HT-29 (cell line): ENCODE data around the gene NANS. TPM values are rescaled to one million over a fixed set of nuclear protein-coding genes. Genes with fewer than 3 reads are reported as not detected.
"Not testable (repeated sequence)": the region's sequence is repeated elsewhere in the genome, so short reads cannot be mapped to it uniquely, and the experiment has no call there.

Experiments used
- DNase-seq: peaks from one replicate; pipeline ENCODE4 v3.0.0-alpha.2; 2015; ENCODE audit warnings: low spot score
- total RNA-seq: library from RNA; depleted of rRNA; stranded (reverse); fragments of >200 nt; shearing (Covaris generic); gene quantifications from 2 replicates; pipeline ENCODE4 v1.2.3, GENCODE V29; 2014

NANS gene
- total RNA-seq, 1 experiment from 2014 or later: 122 TPM

DNA sequence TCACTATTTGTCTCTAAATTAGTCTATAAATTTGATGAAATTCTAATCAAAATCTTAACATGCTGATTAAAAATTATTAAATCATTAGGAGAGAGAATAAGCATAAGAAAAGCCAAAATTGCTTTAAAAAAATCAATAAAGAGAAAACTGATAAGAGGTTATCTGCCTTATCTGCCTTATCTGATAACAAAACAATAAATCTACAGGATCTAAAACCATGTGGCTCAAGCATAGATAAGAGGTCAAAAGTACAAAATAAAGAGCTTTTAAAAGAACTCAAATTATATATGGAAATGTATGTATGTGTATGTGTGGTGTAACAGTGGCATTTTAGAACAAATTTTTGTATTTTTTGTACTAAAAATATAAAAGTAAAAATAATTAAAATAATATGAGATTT lies 43.9 kb downstream of the NANS start:
- DNase-seq: no peak

DNA sequence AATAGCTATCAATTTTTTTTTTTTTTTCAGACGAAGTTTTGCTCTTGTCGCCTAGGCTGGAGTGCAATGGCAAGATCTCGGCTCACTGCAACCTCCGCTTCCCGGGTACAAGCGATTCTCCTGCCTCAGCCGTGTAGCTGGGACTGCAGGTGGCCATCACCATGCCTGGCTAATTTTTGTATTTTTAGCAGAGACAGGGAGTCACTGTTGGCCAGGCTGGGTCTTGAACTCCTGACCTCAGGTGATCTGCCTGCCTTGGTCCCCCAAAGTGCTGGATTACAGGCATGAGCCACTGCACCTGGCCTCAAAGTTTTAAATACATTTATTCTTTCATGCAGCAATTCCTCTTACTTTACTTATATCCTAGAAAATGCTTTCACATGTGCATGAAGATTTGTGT lies 44.9 kb downstream of the NANS start:
- DNase-seq: no peak

DNA sequence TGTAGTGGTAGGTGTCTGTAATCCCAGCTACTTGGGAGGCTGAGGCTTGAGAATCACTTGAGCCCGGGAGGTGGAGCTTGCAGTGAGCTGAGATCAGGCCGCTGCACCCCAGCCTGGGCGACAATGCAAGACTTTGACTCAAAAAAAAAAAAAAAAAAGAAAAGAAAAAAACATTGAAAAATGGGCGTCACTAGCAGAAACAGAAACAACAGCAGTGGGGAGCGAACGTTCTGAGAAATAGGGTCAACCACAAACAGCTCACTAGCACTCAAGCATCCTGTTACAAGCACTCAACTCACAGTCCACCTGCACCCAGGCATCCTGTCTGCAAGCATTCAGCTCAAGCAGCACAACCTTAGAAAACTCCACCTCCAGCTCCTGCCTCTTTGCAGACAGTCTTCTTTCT lies 45.3 kb downstream of the NANS start:
- DNase-seq: no peak

DNA sequence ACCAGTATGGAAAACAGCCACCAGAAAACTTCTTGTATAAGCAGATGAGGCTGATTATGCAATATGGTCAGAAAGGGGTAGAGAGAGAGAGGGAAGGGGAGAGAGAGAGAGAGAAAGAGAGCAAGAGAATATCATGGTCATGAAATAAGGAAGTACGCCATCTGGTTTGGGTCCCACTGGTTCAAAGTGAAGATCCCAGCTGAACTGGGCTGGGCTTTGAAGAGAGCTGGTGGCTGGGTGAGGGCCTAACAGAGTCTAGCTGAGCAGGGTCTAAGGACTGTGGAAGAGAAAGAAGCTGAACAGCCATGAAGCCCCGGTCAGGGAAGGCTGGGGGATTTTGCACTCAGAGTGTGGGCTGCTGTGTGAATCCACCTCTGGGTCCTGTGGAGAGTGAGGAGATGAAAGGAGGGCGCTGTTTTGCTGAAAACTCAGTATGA lies 47.9 kb downstream of the NANS start:
- no peak for DNase-seq

DNA sequence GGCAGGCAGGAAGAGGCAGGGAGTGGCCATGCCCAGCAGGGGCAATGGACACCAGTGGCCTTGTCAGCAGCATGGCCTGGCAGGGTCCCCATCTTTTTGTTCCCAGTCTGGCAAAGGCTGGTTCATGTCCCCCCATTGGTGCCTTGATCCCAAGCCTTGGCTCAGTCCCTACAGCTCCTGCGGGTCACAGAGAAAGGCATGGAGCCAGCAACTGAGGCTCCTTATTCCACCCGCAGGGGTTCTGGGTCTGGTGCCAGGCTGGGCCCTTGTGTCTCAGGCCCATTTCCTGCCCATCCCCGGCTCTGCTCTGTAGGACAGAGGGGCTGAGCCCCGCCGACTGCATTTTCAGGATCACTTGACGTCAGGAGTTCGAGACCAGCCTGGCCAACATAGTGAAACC lies 48.5 kb downstream of the NANS start:
- no peak for DNase-seq

DNA sequence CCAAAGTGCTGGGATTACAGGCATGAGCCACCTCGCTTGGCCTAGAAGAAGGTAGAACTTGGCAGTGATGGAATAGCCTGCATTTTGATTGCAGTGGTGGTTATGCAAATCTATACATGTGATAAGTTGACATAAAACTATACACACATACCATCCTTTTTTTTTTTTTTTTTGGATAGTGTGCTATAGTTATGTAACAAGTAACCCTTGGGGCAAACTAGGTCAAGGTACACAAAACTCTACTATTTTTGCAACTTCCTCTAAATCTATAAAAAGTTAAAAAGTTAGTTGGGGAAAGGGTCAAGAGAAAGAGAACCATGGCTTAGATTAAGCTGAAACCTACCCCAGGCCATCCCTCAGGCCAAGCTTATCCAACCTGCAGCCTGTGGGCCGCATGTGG lies 51.4 kb downstream of the NANS start:
- no peak for DNase-seq

DNA sequence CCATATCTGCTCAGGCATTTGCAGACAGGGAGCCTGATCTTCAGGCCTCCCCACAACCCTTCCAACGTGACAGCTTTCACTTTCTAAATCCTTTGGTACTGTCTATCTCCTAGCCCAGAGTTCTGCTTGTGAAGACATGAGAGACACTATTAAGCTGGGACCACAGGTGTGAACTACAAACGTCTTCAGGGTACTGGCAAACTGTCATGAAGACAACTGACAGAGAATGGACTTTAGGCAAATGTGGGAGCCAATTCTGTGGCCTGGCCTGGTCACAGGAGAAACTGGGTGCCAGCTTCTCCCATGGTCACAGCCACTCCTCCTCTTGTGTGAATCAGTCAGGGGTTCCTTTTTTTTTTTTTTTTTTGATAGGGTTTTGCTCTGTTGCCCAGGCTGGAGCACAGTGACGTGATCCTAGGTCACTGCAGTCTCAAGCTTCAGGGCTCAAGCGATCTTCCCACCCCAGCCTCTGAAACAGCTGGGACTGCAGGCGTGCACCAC lies 52.0 kb downstream of the NANS start:
- DNase-seq: no peak

DNA sequence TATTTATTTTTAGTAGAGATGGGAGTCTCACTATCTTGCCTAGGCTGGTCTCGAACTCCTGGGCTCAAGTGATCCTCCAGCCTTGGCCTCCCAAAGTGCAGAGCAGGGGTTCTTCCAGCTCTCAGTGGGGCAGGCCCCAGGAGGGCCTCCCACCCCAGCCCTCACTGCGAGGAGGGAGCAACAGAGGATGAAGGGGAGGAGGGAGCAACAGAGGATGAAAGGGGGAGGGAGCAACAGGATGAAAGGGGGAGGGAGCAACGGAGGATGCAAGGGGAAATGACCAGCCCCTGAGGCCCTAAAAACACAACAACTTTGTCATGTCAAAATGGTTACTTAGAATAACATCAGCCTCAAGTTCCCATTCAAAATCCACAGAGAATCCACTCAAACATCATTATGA lies 52.5 kb downstream of the NANS start:
- no peak for DNase-seq

DNA sequence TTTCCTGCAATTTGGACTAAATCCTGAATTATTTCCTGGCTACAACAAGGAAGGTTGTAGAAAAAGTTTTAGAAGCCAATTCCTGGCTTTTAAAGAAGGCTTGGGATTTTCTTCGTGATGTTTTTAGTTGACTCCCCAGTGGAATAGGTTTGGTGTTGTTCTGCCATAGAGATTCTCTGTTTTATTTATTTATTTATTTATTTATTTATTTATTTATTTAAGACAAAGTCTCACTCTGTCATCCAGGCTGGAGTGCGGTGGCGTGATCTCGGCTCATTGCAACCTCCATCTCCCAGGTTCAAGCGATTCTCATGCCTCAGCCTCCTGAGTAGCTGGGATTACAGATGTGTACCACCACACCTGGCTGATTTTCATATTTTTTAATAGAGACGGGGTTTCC lies 60.6 kb downstream of the NANS start:
- not testable (repeated sequence) for DNase-seq

DNA sequence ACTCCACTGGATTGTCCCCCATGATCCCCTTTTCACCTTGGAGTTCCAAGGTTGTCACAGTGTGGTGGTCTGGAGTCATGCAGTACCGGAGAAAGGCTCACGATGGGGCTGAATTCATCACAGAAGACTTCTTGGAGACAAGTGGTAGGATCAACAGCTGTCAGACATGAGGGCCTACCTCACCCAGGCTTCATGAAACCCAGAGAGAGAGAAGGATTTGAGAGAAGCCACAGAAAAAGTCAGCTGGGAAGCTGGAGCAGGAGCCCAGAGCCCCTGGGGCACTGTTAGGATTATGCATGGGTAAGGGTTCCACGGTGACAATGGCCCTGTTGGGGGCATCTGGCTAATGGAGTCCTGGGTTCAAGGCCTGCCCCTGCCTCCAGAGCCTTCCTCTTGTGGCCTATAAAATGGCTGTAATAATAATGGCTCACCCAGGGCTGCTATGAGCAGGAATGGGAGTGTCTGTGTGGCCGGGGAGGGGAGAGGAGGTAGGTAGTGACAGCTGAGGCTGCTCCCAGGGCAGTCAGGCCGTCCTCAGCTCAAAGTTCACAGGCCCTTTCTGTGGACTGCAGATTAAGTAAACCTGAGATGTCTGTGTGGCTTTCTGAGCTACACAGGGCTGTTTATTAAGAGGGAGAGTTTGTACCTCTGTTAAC lies 61.6 kb downstream of the NANS start:
- peak; percentile 68 for DNase-seq

DNA sequence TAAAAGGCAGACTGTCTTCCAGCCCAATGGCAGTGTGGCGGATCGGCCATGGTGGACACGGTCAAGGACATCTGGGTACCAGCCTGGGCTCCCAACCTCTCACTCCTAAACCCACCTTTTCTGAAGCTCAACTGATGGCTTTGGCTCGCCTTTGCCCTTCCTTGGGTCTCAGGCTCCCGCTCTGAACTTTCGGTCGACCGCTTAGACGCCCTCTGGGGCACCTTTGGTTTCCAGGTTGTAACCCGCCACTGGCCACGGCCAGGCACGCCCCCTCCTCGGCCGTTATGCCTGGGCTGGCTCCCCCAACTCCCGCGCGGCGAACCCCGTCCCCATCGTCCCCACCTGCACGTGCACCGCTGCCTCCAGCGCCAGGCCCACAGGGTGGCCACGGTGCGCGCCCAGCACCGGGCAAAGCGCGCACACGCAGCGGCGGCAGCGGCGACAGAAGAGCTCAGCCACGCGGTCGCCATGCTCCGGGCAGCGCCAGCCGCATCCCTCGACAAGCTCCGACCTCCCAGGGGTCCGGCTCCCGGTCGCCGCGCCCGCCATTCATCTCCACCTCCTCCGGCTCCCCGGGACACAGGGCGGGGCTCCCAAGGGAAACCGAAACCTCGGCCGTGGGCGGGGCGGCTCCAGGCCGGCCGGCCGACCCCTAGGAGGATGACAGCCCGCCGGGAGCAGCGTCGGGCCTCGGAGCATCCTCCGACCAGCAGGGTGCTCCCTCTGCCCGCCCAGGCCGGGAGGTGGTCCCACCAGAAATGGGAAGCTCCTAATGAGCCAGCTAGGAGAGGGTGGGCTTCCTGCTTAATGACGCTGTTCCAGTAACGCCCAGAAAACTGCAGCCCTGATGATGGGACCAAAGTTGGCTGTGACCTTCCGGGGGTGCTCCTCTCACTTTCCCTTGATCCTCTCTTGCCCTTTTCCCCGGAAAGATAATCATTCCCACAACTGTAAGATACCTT lies 62.4 kb downstream of the NANS start, which contains the start of gene TRIM14:
TSS of gene TRIM14 (minus strand) at position 583 of the 962 bp plus-strand sequence. CDS start at position 549, 34 bp downstream.
- DNase-seq: peak; percentile 62

DNA sequence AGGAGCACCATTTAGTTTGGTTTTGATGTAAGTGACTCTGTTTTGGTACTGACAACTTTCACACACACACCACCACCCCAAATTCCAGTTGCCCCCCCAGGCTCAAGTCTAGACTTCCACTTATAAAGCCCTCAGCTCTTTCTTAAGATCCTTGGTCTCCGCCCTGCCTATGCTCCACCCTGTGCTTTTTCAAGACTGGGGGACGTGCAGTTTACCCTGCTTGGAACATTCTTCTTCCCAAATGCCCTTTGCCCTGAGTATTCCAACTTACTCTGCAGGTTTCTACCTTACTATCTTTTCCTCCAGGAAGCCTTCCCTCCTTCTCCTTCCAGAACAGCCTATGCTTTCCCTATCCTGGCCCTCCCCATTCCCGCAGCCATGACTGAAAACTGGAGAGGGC lies 63.9 kb downstream of the NANS start:
- peak; percentile 70 for DNase-seq

DNA sequence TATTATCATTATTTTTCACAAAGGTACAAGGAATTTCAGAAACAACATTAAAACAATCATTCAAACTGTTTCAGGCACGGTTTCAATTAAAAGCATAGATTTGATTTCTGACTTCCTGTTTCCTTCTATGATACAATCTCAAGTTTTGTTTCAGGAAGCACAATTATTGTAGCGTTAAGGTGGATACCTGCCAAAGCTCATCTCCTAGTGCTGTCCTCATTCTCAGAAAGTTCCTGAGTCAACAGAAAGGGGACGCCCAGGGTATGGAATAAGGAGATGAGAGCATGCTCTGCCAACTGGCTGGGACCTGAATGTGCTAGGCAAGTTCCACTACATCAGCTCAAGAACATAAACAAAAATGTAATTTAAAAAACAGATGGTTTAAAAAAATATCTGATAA lies 64.5 kb downstream of the NANS start:
- peak; percentile 77 for DNase-seq

DNA sequence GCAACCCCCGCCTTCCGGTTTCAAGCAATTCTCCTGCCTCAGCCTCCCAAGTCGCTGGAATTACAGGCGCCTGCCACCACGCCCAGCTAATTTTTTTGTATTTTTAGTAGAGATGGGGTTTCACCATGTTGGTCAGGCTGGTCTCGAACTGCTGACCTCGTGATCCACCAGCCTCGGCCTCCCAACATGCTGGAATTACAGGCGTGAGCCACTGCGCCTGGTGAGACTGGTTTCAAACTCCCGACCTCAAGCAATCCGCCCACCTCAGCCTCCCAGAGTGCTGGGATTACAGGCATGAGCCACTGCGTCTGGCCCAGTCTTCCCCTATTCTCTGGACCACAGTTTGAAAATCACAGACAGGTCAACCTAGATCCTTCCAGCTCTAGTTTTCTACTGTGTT lies 67.6 kb downstream of the NANS start:
- DNase-seq: not testable (repeated sequence)

DNA sequence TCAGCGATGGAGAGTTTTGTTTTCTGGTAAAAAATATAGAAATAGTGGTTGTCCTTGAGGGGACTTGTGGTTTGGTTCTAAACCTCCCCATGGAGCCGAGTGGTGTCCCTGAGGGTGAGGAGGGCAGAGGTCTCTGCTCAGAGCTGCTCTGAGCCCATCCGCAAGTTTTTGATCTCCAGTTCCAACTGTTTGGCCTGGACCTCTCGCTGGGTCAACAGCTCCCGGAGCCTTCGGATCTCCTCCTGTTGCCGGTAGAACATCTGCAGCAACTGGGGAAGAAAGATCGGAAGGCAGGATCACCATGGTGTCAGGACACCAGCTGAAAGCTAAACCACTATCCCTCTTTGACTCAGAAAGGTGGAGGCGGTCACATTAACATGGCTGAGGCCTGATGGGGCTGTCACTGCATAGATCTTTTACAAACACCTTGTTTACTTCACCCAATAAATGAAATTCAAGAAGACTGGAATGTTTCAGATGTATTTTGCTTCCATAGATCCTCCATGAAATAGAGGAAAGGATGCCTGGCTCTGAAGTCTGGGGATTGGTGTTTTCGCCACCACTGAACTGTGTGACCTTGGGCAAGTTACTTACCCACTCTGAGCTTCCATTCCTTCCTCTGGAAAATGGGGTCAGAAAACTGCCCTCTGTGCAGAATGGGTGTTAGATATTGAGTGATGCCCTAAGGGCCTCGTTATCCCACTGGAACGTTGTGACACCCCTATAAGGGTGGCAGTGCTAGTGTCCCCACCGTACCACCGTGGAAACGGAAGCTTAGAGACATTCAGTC lies 68.3 kb downstream of the NANS start:
- DNase-seq: no peak

DNA sequence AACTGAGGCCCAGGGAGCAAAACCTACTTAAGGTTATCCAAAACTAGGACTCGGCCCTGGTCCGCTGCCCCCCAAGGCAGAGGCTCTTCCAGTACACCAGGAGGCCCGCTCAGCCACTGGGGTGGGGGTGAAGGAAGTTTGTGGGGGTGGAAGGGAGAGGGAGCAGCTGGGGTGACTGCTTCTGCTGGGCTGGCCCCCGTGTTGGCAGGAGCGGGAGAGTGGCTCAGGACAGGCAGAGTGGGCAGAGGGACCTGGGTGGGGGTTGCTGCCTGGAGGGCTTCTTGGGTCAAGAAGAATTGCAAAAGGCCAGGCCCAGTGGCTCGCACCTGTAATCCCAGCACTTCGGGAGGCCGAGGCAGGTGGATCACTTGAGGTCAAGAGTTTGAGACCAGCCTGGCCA lies 70.7 kb downstream of the NANS start:
- DNase-seq: no peak

DNA sequence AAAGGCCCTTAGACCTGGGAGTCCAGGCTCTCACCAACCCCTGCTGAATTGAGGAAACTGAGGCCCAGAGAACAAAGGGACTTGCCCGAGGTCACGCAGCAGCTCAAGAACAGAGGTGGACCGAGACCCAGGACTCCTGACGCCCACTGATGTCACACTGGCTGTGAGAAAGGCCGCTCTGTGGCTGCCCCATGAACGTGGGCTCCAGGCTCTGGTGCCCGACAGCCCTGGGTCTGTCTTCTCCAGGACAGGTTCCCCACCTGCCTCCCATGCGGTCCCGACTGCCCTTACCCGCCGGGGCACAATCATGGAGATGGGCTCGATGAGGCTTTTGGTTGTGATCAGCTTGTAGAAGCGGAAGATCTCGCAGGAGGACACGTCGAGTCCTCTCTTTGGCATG lies 71.8 kb downstream of the NANS start:
- no peak for DNase-seq

DNA sequence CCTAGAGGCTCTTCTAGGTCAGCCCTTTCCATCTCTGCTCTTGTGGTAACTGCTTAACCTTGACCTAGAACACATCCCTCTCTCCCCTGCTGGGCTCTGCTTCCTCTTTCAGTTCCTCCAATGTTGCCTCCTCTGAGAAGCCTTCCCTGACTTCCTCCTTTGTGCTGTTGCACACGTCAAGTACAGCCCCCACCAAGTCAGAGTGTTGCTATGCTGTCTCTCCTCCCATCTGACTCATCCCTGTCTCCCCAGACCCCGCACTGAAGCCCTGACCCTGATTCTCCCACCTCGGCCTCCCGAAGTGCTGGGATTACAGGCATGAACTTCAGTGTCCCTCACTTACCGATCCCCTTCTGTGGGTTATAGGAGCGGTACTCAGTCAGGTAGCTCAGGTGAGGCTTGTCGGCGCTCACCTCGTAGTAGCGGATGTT lies 72.9 kb downstream of the NANS start:
- DNase-seq: no peak

DNA sequence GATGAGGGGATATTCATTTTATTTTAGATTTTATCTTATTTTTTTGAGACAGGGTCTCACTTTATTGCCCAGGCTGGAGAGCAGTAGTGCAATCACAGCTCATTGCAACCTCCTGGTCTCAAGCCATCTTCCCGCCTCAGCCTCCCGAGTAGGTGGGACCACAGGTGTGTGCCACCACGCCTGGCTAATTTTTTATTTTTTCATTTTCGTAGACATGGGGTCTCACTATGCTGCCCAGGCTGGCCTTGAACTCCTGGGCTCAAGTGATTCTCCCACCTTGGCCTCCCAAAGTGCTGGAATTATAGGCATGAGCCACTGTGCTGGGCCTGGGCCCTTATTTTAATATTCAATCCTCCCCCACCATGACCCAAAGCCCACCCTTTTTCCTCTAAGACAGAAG lies 73.5 kb downstream of the NANS start:
- not testable (repeated sequence) for DNase-seq

DNA sequence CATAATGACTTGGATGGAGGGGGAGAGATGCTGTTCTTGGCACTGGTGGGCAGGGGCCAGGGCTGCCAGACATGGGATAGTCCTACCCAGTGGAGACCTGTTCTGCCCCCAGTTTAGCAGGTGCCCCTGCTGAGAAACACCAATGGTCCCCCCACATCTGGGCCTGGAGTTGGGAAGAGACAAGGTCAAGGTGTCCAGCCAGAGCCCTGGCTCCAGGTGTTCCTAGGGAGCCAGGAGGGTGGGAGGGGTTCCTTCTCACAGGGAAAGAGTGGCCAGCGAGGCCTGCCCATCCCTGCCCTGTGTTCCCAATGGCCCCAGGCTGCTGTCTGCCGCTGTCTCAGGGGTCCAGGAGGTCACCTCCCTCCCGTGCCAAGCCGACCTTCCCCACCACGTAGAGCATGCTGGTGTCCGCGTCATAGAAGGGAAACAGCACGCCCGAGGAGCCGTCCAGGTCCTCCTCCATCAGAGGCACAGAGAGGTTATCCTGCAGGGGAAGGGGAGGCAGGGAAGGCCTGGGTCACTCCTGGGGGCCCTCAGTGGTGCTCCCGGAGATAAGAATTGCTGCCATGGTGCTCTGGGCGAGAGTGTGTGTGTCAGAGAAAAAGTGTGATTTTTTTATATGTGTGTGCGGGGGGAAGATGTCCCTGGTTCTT lies 74.2 kb downstream of the NANS start:
- no peak for DNase-seq

DNA sequence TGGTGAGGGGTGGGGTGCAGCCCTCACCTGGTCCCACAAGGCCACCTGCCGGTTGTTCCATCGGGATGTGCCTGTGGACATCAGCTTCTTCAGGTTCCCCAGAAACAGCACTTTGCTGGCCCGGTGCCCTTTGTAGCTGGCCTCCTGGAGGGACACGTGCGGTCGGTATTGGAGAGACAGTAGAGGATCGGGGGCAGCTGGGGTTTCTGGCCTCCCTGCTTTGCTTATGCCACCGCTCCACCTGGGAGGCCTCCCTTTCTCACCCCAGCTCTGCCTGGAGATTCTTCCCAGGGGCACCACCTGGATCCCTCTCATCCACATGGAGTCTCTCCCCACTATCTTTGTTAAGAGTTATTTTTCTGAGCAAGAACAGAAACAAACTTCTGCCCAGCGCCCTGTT lies 75.6 kb downstream of the NANS start:
- DNase-seq: no peak
